WTC11 (cell line): ENCODE measurements around the gene LTF.
"Not testable (repeated sequence)": the region's sequence is repeated elsewhere in the genome, so short reads cannot be mapped to it uniquely, and the experiment has no call there.

ENCODE experiments used
- CTCF ChIP-seq: fragments of 200-600 bp; IDR thresholded peaks from 2 replicates; pipeline ENCODE4 v1.8.0; 2022; ENCODE audit warnings: antibody characterized with exemption
- ELF4 ChIP-seq: sonication (generic); formaldehyde crosslinking; IDR thresholded peaks from 2 replicates; pipeline ENCODE4 v1.8.1; 2022; ENCODE audit warnings: low read depth, mild to moderate bottlenecking, moderate library complexity, missing genetic modification reagents
- FOXJ3 ChIP-seq: sonication (generic); formaldehyde crosslinking; IDR thresholded peaks from 2 replicates; pipeline ENCODE4 v1.9.0; 2021; ENCODE audit warnings: missing genetic modification reagents, mild to moderate bottlenecking, borderline replicate concordance
- HMGA2 ChIP-seq: fragments of 250-450 bp; sonication (Bioruptor Pico); IDR thresholded peaks from 2 replicates; pipeline ENCODE4 v1.4.0; 2021; ENCODE audit warnings: mild to moderate bottlenecking, moderate library complexity
- KAT7 ChIP-seq: sonication (generic); formaldehyde crosslinking; IDR thresholded peaks from 2 replicates; pipeline ENCODE4 v1.8.1; 2023; ENCODE audit warnings: missing genetic modification reagents, mild to moderate bottlenecking, borderline replicate concordance
- MAX ChIP-seq: sonication (generic); formaldehyde crosslinking; IDR thresholded peaks from 2 replicates; pipeline ENCODE4 v1.8.0; 2022; ENCODE audit warnings: mild to moderate bottlenecking, missing genetic modification reagents
- NFATC4 ChIP-seq: fragments of 250-450 bp; sonication (Bioruptor Pico); IDR thresholded peaks from 2 replicates; pipeline ENCODE4 v1.9.0; 2021; ENCODE audit warnings: mild to moderate bottlenecking
- NFE2L1 ChIP-seq: sonication (generic); formaldehyde crosslinking; IDR thresholded peaks from 2 replicates; pipeline ENCODE4 v1.8.1; 2023; ENCODE audit warnings: missing genetic modification reagents
- TP53 ChIP-seq: sonication (generic); formaldehyde crosslinking; IDR thresholded peaks from 2 replicates; pipeline ENCODE4 v1.8.1; 2023; ENCODE audit warnings: mild to moderate bottlenecking, missing genetic modification reagents
- USF1 ChIP-seq: sonication (generic); formaldehyde crosslinking; IDR thresholded peaks from 2 replicates; pipeline ENCODE4 v1.8.0; 2022; ENCODE audit warnings: mild to moderate bottlenecking, missing genetic modification reagents
- TF ChIP-seq, protein P1 (sequence below): fragments of 250-450 bp; sonication (Bioruptor Pico); IDR thresholded peaks from 2 replicates; pipeline ENCODE4 v1.9.0; 2021; ENCODE audit warnings: mild to moderate bottlenecking

GRCh38 chr3:46494491-46494890, 29.8 kb upstream of the LTF start:
- TF ChIP-seq FOXJ3 (CRISPR knock-in tag); CTCF; NFE2L1; ELF4 (CRISPR knock-in tag); NFATC4 (CRISPR knock-in tag); HMGA2 (CRISPR knock-in tag); MAX (CRISPR knock-in tag); KAT7 (CRISPR knock-in tag); USF1 (CRISPR knock-in tag); TP53 (CRISPR knock-in tag): not testable (repeated sequence)
- TF ChIP-seq, protein P1, sequence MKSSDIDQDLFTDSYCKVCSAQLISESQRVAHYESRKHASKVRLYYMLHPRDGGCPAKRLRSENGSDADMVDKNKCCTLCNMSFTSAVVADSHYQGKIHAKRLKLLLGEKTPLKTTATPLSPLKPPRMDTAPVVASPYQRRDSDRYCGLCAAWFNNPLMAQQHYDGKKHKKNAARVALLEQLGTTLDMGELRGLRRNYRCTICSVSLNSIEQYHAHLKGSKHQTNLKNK (CRISPR knock-in tag): not testable (repeated sequence)
